HG02678 (cell line): ENCODE results near the gene DHRS12.

Experiments used
- ATAC-seq: cut with Tn5 transposase; IDR thresholded peaks from one replicate; pipeline ENCODE4 v1.9.1; 2021; ENCODE audit warnings: mild to moderate bottlenecking, moderate library complexity; ENCODE audit not compliant: unreplicated experiment

DHRS12 gene

GRCh38 chr13:51811920-51812451 lies 8.0 kb upstream of the DHRS12 start:
- no peak for ATAC-seq

GRCh38 chr13:51811046-51811445 lies 7.1 kb upstream of the DHRS12 start:
- no peak for ATAC-seq

GRCh38 chr13:51808811-51809210 lies 4.8 kb upstream of the DHRS12 start:
- no peak for ATAC-seq

GRCh38 chr13:51807041-51807440 lies 3.1 kb upstream of the DHRS12 start:
- ATAC-seq: no peak

- ATAC-seq: no peak
These were observed 2.6 kb upstream of the DHRS12 start for GRCh38 chr13:51806566-51806965.

- ATAC-seq: no peak
These were observed 2.0 kb upstream of the DHRS12 start for GRCh38 chr13:51805925-51806324.

GRCh38 chr13:51805313-51805712 lies 1.4 kb upstream of the DHRS12 start:
- no peak for ATAC-seq

- ATAC-seq: no peak
These were observed 571 bp upstream of the DHRS12 start for GRCh38 chr13:51804295-51805172.

- ATAC-seq: no peak
These were observed 1.1 kb downstream of the DHRS12 start for GRCh38 chr13:51802631-51803418.

GRCh38 chr13:51801631-51802099 lies 2.3 kb downstream of the DHRS12 start:
- no peak for ATAC-seq

GRCh38 chr13:51800486-51800885 lies 3.5 kb downstream of the DHRS12 start:
- no peak for ATAC-seq

- ATAC-seq: no peak
These were observed 4.7 kb downstream of the DHRS12 start for GRCh38 chr13:51799261-51799660.

- peak; percentile 55 for ATAC-seq
These were observed 6.1 kb downstream of the DHRS12 start for GRCh38 chr13:51797664-51798488.

- ATAC-seq: no peak
These were observed 7.4 kb downstream of the DHRS12 start for GRCh38 chr13:51796546-51796945.

- no peak for ATAC-seq
These were observed 8.5 kb downstream of the DHRS12 start for GRCh38 chr13:51795419-51795818.

- no peak for ATAC-seq
These were observed 9.0 kb downstream of the DHRS12 start for GRCh38 chr13:51794964-51795363.

- peak; percentile 73 for ATAC-seq
These were observed 10.2 kb downstream of the DHRS12 start for GRCh38 chr13:51793570-51794271.

- ATAC-seq: no peak
These were observed 17.3 kb downstream of the DHRS12 start for GRCh38 chr13:51786425-51787265.

GRCh38 chr13:51785712-51786424 lies 18.1 kb downstream of the DHRS12 start:
- no peak for ATAC-seq
